SIG-M5 (cell line): ENCODE results near the gene PCDH18.
"Not testable (repeated sequence)": the region's sequence is repeated elsewhere in the genome, so short reads cannot be mapped to it uniquely, and the experiment has no call there.

ENCODE experiments used
- DNase-seq: peaks from one replicate; lab custom pipeline; 2025; lab: John Stamatoyannopoulos, UW

PCDH18 gene, protein sequence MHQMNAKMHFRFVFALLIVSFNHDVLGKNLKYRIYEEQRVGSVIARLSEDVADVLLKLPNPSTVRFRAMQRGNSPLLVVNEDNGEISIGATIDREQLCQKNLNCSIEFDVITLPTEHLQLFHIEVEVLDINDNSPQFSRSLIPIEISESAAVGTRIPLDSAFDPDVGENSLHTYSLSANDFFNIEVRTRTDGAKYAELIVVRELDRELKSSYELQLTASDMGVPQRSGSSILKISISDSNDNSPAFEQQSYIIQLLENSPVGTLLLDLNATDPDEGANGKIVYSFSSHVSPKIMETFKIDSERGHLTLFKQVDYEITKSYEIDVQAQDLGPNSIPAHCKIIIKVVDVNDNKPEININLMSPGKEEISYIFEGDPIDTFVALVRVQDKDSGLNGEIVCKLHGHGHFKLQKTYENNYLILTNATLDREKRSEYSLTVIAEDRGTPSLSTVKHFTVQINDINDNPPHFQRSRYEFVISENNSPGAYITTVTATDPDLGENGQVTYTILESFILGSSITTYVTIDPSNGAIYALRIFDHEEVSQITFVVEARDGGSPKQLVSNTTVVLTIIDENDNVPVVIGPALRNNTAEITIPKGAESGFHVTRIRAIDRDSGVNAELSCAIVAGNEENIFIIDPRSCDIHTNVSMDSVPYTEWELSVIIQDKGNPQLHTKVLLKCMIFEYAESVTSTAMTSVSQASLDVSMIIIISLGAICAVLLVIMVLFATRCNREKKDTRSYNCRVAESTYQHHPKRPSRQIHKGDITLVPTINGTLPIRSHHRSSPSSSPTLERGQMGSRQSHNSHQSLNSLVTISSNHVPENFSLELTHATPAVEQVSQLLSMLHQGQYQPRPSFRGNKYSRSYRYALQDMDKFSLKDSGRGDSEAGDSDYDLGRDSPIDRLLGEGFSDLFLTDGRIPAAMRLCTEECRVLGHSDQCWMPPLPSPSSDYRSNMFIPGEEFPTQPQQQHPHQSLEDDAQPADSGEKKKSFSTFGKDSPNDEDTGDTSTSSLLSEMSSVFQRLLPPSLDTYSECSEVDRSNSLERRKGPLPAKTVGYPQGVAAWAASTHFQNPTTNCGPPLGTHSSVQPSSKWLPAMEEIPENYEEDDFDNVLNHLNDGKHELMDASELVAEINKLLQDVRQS

DNA sequence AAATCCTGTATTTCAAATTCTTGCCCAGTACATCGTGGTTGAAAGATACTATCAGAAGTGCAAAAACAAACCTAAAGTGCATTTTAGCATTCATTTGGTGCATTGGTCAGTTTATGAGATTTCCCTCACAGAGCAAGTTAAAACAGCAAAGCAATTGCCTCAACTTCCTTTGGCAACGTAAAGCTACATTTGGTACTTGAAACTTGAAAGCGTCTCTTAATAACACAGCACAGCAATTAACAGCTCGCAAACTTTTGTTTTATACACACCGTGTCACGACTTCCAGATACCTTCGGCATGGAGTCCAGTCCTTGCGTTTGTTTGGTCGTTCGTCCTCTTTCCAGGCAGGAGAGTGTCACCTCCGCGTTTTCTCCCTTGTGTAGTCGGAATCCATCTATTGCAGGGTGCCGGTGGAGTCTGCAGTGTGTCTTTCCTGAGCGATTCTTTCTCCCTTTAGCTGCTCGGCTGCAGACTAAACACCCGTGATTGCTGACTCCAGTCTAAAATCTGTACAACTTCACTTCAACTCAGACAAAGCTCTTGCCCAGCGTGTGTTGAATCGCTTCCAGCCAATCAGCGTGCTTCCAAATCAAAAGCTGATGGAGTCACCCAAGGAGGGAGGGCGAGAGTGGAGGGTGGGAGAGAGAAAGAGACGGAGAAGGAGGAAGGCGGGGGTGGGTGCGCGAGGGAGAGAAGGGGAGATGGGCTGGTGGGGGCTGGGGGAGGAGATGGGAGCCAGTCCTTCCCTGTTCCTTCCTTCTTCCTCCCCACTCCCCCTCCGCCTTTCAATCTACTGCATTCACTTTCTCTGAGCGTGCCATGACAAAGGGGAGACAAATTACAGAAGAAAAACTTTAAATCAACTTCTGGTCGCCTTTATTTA lies at the start of gene PCDH18:
Gene PCDH18 (minus strand): TSS at position 509 of the 883 bp plus-strand sequence. CDS start 406 bp downstream, at position 103.
- no peak for DNase-seq

DNA sequence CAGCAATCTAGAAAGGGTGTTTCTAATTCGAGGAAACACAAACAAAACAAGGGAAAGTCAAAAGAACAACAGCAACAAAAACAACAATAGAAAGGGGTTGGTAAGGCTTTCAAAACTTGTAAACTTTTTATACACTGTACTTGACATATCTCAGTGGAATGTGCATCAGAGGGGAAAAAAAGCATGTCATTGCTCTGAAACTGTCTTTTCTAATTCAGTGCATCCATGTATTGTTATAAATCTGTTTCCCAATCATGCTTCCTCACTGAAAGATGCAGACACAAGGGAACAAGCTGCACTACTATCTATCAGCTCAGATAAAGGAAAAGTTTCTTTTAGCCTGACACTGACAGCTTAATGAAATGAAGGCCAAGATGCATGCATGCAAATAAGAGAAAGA lies 44.2 kb upstream of the PCDH18 start:
- no peak for DNase-seq

DNA sequence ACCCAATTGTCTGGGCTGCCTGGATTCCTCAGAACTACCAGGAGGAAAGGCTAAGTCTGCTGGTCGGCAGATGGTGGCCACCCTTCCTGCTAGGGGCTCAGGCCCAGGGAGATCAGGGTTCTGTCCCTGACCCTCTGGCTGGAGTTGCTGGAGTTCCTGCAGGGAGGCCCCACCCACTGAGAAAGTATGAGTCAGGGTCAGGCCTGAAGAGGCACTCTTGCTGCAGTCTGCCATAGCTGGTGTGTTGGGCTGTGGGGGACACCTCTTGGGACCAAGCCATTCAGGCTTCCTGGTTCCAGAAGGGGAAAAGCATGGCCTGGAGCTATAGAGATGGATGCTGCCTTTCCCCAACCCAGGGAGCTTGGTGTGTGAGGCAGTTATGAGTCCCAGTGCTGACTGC lies 40.4 kb upstream of the PCDH18 start:
- no peak for DNase-seq

DNA sequence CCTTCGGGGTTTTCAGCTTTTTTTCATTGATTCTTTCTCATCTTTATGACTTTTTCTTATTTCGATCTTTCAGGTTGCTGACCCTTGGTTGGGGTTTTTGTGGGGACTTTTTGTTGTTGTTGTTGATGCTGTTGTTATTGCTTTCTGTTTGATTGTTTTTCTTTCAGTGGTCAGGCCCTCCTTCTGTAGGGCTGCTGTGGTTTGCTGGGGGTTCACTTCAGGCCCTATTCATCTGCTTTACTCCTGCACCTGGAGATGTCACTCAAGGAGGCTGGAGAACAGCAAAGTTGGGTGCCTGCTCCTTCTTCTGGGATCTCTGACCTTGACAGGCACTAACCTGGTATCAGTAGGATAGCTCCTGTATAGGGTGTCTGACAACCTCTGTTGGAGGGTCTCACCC lies 39.9 kb upstream of the PCDH18 start:
- DNase-seq: no peak

DNA sequence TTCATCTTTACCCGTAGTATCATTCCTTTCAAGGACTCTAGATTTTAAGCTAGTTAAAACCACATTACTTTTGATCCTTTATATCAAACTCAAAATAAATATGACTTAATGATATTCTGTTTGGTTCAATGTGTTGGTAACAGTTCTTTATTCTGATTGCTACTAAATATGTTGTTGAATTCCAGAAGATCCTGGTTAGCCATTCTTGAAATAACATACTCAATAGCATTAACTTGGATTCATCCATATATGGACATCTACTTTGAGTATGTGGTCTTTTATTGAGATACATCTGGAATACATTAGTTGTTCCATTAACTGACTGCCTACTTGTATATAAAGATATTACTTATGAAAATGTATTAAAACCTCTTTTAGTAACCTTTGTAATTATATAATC lies 27.5 kb upstream of the PCDH18 start:
- DNase-seq: no peak

DNA sequence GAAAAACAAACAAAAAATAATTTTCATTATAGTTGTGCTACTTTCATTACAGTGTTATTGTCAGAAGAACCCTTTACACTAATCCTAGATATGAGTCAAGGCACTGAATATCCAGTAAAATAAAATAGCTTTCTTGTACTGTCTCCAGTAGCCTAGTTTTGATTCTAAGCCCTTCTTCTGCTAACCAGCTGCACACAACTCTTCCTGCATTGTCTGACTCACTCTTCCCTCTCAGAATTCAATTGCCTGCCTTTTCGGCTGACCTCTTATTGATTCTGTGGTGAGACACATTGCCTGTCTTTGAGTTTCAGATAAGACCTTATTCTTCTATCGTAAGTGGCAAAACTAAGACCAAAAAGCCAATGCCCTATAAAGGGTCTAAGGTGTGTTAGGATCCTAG lies 26.7 kb upstream of the PCDH18 start:
- no peak for DNase-seq

DNA sequence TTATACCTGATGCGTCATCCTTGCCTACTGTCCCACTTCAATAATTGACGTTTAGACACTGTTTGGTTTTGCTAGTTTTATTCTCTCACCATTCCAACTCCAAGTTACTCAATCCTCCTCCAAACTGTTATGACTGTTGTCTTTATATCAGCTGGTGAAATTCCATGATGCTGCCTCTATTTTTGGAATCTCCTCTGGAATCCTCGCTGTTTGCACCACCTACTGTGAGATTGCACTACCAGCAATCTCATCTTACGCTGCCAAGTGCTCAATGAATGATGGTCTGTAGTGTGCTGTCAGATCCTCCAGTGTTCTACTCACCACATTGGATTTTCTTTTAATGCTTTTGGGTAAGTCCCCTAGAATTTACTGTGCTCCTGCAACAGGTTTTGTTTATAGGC lies 13.2 kb upstream of the PCDH18 start:
- no peak for DNase-seq

DNA sequence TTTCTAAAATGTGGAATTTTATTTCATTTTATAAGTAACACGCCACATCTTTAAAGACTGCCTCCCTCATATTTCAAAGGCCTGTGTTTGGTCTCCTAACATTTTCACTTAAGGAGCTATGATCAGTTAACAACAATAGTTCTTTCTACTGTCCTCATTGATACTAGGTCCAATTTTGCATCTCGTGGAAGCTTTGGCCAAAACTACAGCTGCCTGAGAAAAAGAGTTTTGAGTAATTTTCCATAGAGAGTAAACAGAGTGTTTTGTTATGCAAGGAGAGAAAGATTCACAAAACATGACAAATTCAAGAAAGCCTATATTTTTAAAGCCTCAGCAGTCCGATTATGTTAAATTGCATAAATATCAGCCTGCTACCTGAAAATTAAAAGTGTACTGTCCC lies 11.4 kb upstream of the PCDH18 start:
- no peak for DNase-seq

DNA sequence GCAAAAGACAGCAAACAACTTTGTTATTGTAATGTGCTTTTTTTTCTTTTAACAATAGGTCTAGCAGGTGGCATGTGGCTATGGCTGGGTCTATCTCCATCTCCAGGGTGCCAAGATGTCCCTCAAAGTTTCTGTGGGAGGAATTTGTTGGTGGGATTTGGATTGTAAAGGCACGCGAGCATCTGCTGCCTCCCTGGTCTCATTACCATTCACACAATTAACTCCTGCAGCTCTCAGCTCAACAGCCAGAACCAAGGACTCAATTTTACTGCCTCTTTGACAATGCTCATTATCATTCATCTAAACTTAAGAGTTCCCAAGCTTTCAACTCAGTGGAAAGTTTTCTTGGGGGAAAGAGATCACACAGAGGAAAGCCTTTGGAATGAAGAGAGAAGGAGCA lies 10.9 kb upstream of the PCDH18 start:
- DNase-seq: no peak

DNA sequence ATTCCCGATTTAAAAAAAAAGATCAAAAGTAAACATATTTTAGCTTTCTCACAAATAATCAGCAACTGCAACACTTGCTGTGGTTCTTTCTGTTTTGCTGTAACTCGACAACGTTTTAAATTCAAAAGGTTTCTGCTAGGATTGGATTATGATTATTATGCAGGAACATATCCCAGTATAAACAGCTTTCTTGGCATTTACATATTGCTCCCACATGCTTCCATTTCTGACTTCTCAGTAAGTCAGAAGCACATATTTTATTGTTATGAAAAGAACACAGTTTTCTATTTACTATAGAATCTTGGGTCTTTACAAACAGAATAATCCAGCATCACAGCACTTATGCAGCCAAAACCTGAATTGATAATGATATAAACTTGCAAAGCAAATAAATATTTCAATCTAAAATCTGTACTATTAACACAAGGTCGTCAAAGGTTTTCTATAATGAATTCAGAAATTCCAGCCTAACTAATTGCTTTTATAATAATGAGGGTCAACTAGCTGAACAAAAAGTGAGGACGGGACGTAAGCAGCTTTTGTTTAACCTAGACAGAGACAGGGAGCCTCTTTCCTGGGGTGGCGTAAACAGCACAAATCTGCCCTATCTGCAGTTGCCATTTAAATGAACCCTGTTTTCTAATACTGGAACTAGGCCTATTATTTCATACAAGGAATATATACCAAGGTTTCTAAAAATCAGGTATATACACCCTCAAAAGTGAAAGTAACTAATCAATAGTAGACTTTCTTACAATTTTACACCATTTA lies 9.8 kb upstream of the PCDH18 start:
- DNase-seq: no peak

DNA sequence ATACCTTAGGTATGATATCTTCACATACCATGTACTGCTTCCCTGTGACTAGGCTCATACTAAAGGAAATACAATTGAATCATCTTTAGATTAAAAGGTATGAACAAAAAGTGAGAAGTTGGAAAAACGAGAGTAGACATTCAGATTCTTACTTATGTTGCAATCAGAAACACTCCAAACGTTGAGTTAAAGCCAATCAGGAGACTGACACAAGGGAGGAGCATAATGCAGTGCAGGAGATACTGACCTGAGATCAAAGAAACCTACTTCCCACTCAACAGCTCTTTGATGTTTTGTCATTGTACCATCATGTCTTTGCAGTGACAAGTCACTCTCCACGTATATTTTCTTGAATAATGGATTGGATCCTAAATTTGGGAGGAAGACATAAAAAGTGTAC lies 8.9 kb upstream of the PCDH18 start:
- no peak for DNase-seq

DNA sequence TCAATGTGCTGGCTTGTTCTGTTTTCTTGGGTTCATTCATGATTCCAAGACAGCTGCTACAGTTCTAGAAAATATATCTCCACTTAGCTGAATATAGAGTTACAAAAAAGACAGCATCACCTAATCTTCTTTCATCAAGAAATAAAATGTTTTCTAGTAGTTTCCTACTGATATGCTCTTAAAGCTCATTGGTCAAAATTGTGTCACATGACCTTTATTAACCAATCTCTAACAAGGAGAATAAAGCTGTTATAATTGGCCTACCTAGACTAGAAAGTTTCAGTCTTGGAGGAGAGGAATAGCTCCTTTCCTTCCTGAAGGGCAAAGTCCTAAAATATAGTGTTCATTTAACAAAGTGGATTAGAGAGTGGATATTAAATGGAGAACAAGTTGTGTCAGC lies 8.1 kb upstream of the PCDH18 start:
- DNase-seq: no peak

DNA sequence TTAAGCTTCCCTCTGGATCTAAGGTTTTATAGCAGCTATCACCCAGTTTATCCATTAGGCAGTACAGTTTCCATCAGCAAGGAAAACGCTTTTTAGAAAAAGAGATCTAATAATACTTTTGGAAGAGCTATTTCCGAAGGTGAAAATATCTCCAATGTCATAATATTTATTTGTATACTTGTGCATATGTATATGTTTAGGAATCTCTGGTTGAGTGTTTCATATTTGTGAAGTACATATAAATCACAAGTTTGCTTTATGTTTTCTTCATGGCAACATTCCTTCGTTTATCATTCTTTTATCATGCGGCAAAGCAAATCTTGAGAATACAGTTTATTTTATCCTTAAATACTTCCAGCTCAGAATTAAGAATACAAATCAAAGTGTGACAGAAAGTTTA lies 6.2 kb upstream of the PCDH18 start:
- DNase-seq: no peak

DNA sequence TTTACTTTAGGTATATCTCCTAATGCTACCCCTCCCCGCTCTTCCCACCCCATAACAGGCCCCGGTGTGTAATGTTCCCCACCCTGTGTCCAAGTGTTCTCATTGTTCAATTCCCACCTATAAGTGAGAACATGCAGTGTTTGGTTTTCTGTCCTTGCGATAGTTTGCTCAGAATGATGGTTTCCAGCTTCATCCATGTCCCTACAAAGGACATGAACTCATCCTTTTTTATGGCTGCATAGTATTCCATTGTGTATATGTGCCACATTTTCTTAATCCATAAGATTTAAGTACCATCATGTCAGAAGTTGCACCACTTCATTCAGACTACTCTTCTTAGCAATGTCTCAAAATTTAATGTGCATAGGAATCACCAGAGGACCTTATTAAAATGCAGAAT lies 5.5 kb upstream of the PCDH18 start:
- DNase-seq: not testable (repeated sequence)

DNA sequence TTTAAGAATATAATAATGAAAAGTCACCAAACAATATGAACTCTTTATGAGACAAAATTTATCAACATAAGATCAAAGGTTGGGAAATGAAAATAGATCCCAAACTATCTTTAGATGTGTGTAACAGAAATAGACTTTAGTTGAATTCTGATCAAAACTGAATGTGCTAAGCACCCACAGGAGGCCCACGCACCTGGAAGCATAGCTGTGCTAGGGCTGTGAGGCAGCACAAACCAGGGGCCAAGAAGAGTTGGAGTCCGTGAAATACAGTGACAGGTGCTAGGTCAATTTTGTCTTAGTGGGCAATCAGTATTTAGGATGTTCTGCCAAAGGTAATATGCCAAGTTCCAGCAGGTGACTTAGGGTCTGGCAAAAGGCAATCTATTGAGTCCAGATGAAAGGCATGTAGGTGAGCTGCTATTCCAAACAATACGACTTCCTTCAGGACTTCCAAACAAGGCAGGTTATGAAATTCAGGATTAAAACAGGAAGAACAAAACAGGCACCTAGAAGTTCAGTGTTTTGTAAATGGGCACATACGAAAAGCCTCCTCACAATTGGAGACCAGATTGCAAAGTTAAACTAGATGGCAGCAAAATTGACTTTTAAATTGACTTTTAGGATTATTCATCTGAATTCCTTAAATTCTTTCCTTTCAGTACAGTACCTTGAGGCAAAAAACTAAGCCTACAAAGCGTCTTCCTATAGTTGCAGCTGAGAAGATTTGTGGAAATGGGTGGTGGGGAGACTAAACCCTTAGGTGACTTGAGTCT lies 4.7 kb upstream of the PCDH18 start:
- no peak for DNase-seq

DNA sequence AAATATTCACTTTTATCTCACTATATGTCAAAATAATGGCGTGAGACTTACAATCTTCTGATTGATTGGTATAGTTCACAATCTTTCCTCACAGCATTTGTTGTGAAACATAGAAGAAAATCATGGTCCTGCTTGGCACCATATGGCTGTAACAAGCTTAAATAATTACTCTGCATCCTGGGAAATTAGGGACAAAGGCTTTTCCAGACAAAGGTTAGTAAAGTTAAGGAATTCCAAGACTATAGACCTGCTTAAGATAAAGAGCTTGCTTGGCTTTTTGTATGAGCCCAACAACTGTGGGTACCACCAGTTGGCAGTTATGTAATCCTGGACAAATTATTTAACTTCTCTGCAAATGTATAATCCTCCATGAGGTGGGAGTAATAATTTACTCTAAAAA lies 3.4 kb upstream of the PCDH18 start:
- DNase-seq: no peak

DNA sequence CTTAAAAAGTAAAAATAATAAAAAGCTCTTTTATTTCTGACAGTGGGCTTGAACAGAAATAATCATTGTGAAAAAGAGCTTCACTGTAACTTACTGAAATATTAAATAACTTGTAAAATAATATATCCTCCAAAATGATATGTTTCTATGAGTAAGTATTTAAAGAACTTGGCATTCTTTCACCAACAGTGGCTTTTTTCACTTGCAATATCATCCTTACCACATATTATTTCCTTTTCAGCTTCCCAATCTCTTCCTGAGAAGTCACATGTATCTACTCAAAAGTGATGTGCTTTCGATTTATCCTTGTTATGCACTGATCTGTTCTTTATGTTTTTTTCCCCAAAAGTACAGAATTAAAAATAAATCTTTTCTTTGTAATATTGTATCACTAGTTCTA lies 2.2 kb upstream of the PCDH18 start:
- DNase-seq: no peak

DNA sequence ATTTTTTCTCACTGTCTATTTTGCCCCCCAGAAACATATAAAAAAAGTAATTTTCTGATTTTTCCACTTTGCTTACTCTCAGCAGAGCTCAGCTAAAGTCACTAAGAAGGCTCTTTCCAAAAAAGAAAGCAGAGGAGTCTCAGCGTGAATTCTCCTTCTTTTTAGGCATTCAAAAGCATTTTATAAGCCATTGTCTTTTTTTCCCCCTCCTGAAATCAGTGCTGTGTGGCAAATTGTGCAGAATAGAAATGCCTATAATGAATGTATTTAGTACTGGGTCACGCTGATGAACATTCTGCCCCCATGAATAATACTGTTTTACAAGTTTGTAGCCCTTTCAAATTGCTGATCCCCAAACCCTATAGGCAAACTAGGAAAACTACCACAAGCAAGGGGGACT lies 1.6 kb upstream of the PCDH18 start:
- no peak for DNase-seq

DNA sequence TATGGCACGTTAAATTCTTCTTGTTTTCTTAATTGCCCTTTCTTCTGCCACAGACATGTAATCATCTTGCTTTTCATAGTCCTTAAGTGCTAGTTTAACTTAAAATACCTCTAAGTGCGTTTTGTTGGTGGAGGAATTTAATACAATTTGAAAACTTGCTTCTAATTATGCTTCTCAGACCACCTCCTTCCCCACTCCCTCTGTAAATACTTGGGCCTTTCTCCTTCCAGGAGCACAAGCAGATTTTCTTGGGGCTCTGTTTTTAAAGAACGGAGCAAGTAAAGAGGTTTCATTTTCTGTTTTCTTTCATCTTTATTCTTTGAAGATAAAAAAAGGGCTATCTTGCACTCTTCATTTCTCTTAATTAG lies 559 bp upstream of the PCDH18 start:
- no peak for DNase-seq
